BJ (cell line): ENCODE data around the gene GKAP1. TPM values are rescaled to one million over a fixed set of nuclear protein-coding genes. Genes with fewer than 3 reads are reported as not detected.

Source experiments
- CTCF ChIA-PET: fragments of 350-600 bp; formaldehyde crosslinking; extraction: SDS; loops from one replicate; lab custom pipeline; 2021; ENCODE audit warnings: antibody characterized with exemption, inconsistent platforms; lab: Yijun Ruan, JAX
- POLR2A ChIA-PET: fragments of 300-600 bp; sonication (Branson Sonifier 250); formaldehyde crosslinking; extraction: SDS; loops from one replicate; lab custom pipeline; 2021; ENCODE audit warnings: antibody characterized with exemption; lab: Charles Lee
- DNase-seq: peaks from one replicate; pipeline ENCODE4 v3.0.0-alpha.2; 2011; ENCODE audit warnings: low read depth
- H3K27me3 ChIP-seq: 2 replicates; pipeline ENCODE4 v1.6.0; 2011; ENCODE audit warnings: low read length; ENCODE audit not compliant: control insufficient read depth, insufficient read depth
- H3K36me3 ChIP-seq: 2 replicates; pipeline ENCODE4 v1.5.1; 2011; ENCODE audit warnings: low read length; ENCODE audit not compliant: control insufficient read depth, insufficient read depth
- H3K4me3 ChIP-seq: 2 replicates; pipeline ENCODE4 v1.5.1; 2011; ENCODE audit warnings: low read depth, mild to moderate bottlenecking, control low read depth, low read length
- CTCF ChIP-seq: IDR thresholded peaks from 2 replicates; pipeline ENCODE4 v1.5.1; 2011; ENCODE audit warnings: low read depth, mild to moderate bottlenecking, control low read depth, inconsistent platforms, low read length, moderate library complexity; ENCODE audit not compliant: insufficient read depth
- polyA plus RNA-seq: library from polyadenylated mRNA; depleted of rRNA; stranded (reverse); fragments of >200 nt; gene quantifications from 2 replicates; pipeline ENCODE4 v1.2.3, GENCODE V29; 2011

GKAP1 gene
- polyA plus RNA-seq, 1 experiment, result 0.47 TPM

- no peaks in the 10 kb centered on the region for H3K27me3 ChIP-seq
- ChIA-PET CTCF (no interaction called here), POLR2A (no interaction called here)
- no peak for TF ChIP-seq CTCF
- H3K36me3 ChIP-seq, result no peaks in the 10 kb centered on the region
- H3K4me3 ChIP-seq, result no peak overlapping the region
- no peak for DNase-seq
These were observed 101.8 kb downstream of the GKAP1 start for GRCh38 chr9:83715794-83716193.

- no peak for DNase-seq
- no peaks in the 10 kb centered on the region for H3K27me3 ChIP-seq
- ChIA-PET CTCF (no interaction called here), POLR2A (no interaction called here)
- no peak for TF ChIP-seq CTCF
- H3K36me3 ChIP-seq, result no peaks in the 10 kb centered on the region
- H3K4me3 ChIP-seq, result no peak overlapping the region
These were observed 102.3 kb downstream of the GKAP1 start for GRCh38 chr9:83715221-83715620.

- H3K4me3 ChIP-seq, result no peak overlapping the region
- no peaks in the 10 kb centered on the region for H3K27me3 ChIP-seq
- no peaks in the 10 kb centered on the region for H3K36me3 ChIP-seq
- peak; percentile 39 for TF ChIP-seq CTCF
- ChIA-PET CTCF (no interaction called here), POLR2A (no interaction called here)
- DNase-seq, result no peak
These were observed 103.2 kb downstream of the GKAP1 start for GRCh38 chr9:83714329-83714728.

- ChIA-PET CTCF (no interaction called here), POLR2A (no interaction called here)
- DNase-seq, result peak; percentile 6
- peak overlapping the region; percentile 92 for H3K4me3 ChIP-seq
- H3K36me3 ChIP-seq, result no peaks in the 10 kb centered on the region
- H3K27me3 ChIP-seq, result no peaks in the 10 kb centered on the region
- no peak for TF ChIP-seq CTCF
These were observed 108.9 kb downstream of the GKAP1 start for GRCh38 chr9:83708515-83709158.

- peak within 1 kb of the TSS; percentile 92 for H3K4me3 ChIP-seq
- no peak for TF ChIP-seq CTCF
- CTCF ChIA-PET, result no interaction called here
- H3K36me3 ChIP-seq, result no peaks in the 10 kb centered on the region
- DNase-seq, result peak; percentile 46
- POLR2A ChIA-PET, result no interaction called here
- no peaks in the 10 kb centered on the region for H3K27me3 ChIP-seq
These were observed 109.6 kb downstream of the GKAP1 start, which contains the start of gene UBQLN1 for GRCh38 chr9:83707768-83708514. UBQLN1 (minus strand) TSS chr9:83707958; CDS start chr9:83707679, 279 bp downstream.
